Chondrocyte (in vitro differentiated cells): ENCODE measurements around the gene INPP5A. TPM values are rescaled to one million over a fixed set of nuclear protein-coding genes. Genes with fewer than 3 reads are reported as not detected.
"Not testable (repeated sequence)": the region's sequence is repeated elsewhere in the genome, so short reads cannot be mapped to it uniquely, and the experiment has no call there.

ENCODE experiments used
- DNase-seq: peaks from one replicate; pipeline ENCODE4 v3.0.0; 2021; ENCODE audit warnings: mixed read lengths, low spot score
- H3K27ac Mint-ChIP-seq: one replicate; pipeline ENCODE4 v1.8.0; 2021; ENCODE audit warnings: mild to moderate bottlenecking, moderate library complexity, mixed read lengths; ENCODE audit not compliant: unreplicated experiment
- H3K27me3 Mint-ChIP-seq: 2 replicates; pipeline ENCODE4 v1.8.0; 2021; ENCODE audit warnings: low read depth, mixed read lengths
- H3K36me3 Mint-ChIP-seq: 2 replicates; pipeline ENCODE4 v1.8.0; 2021; ENCODE audit warnings: low read depth, mixed read lengths
- H3K4me1 Mint-ChIP-seq: 2 replicates; pipeline ENCODE4 v1.8.0; 2021; ENCODE audit warnings: low read depth, mild to moderate bottlenecking, mixed read lengths
- H3K4me3 Mint-ChIP-seq: one replicate; pipeline ENCODE4 v1.8.0; 2021; ENCODE audit warnings: mild to moderate bottlenecking, moderate library complexity, mixed read lengths; ENCODE audit not compliant: unreplicated experiment
- H3K9me3 Mint-ChIP-seq: 2 replicates; pipeline ENCODE4 v1.8.0; 2021; ENCODE audit warnings: low read depth, mixed read lengths
- total RNA-seq: library from RNA; stranded (reverse); gene quantifications from 3 replicates; pipeline ENCODE4 v1.2.1, GENCODE V29; 2021
- TF ChIP-seq, protein P1 (sequence below): fragments of 200-600 bp; sonication (generic); IDR thresholded peaks from 2 replicates; pipeline ENCODE4 v1.5.0; 2021; ENCODE audit warnings: antibody characterized with exemption, mild to moderate bottlenecking, moderate library complexity

INPP5A gene
- total RNA-seq, 1 donor from 2014 or later = 40.6 TPM

- no peaks in the 10 kb centered on the region for H3K4me1 Mint-ChIP-seq
- H3K36me3 Mint-ChIP-seq = no peaks in the 10 kb centered on the region
- H3K27ac Mint-ChIP-seq = no peak overlapping the region
- DNase-seq = peak; percentile 78
- no peaks in the 10 kb centered on the region for H3K9me3 Mint-ChIP-seq
- H3K4me3 Mint-ChIP-seq = no peak overlapping the region
- H3K27me3 Mint-ChIP-seq = no peaks in the 10 kb centered on the region
- TF ChIP-seq, protein P1, sequence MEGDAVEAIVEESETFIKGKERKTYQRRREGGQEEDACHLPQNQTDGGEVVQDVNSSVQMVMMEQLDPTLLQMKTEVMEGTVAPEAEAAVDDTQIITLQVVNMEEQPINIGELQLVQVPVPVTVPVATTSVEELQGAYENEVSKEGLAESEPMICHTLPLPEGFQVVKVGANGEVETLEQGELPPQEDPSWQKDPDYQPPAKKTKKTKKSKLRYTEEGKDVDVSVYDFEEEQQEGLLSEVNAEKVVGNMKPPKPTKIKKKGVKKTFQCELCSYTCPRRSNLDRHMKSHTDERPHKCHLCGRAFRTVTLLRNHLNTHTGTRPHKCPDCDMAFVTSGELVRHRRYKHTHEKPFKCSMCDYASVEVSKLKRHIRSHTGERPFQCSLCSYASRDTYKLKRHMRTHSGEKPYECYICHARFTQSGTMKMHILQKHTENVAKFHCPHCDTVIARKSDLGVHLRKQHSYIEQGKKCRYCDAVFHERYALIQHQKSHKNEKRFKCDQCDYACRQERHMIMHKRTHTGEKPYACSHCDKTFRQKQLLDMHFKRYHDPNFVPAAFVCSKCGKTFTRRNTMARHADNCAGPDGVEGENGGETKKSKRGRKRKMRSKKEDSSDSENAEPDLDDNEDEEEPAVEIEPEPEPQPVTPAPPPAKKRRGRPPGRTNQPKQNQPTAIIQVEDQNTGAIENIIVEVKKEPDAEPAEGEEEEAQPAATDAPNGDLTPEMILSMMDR = no peak
Observed at GRCh38 chr10:132570771-132571649, 33.4 kb downstream of the INPP5A start.

DNA sequence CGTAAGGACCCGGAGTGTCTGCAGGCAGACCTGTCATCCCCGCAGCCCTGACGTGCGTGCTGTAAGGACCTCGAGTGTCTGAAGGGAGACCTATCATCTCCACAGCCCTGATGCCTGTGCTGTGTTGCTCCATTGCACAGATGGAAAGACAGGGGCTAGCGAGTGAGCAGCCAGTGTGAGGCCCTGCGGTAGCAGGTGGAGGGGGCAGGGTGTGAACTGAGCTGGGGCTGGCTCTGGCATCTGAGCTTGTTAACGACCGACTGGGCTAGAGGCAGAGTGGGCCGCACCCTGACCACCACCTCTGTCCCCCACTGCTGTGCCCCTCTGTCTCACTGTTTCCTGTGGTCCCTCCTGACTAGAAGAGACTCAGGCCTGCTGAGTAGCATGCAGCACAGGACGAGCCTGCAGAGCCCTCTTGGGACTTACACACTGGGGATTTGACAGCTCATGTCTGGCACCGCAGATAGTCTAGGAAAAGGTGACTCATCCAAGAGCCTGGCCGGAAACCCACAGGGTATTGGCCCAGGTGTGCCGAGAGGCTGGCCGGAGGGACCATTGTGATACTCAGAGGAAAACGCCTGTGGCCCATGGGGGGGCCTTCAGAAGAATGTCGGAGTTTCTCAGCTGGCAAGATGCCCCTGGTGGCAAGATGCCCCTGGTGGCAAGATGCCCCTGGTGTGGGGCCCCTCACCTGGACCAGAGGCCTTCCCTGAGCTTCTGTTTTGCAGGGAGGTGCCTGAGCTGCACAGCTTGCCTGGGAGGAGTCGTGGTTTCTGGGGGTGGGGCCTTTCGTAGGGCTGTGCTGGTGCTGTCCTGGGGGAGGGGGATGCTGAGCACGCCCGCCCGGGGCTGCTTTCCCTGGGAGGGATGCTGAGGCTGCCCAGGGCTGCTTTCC lies 34.3 kb downstream of the INPP5A start:
- Mint-ChIP-seq H3K27ac (no peak overlapping the region), H3K9me3 (no peaks in the 10 kb centered on the region), H3K4me3 (no peak overlapping the region), H3K36me3 (no peaks in the 10 kb centered on the region), H3K4me1 (no peaks in the 10 kb centered on the region), H3K27me3 (no peaks in the 10 kb centered on the region)
- peak; percentile 73 for DNase-seq
- TF ChIP-seq, protein P1 = no peak

- Mint-ChIP-seq H3K9me3 (no peaks in the 10 kb centered on the region), H3K27ac (no peak overlapping the region), H3K4me3 (no peak overlapping the region), H3K27me3 (no peaks in the 10 kb centered on the region), H3K36me3 (no peaks in the 10 kb centered on the region), H3K4me1 (no peaks in the 10 kb centered on the region)
- TF ChIP-seq, protein P1 = no peak
- DNase-seq = peak; percentile 12
Observed at GRCh38 chr10:132572545-132572937, 35.0 kb downstream of the INPP5A start.

- H3K27ac Mint-ChIP-seq, H3K4me1 Mint-ChIP-seq, H3K36me3 Mint-ChIP-seq, H3K4me3 Mint-ChIP-seq, H3K27me3 Mint-ChIP-seq, H3K9me3 Mint-ChIP-seq, DNase-seq: not testable (repeated sequence)
Observed at GRCh38 chr10:132572946-132573345, 35.4 kb downstream of the INPP5A start.

DNA sequence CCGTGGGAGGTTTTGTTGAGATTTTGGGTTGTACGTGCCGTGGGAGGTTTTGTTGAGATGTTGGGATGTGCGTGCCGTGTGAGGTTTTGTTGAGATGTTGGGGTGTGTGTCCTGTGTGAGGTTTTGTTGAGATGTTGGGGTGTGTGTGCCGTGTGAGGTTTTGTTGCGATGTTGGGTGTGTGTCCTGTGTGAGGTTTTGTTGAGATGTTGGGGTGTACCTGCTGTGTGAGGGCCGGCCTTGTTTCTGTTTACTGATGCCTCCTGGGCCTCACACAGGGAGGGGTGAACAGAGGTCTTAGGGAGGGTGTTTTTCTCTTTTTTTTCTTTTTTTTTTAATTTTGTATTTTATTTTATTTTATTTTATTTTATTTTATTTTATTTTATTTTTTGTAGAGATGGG lies 36.7 kb downstream of the INPP5A start:
- H3K4me3 Mint-ChIP-seq = no peak overlapping the region
- H3K27me3 Mint-ChIP-seq = no peaks in the 10 kb centered on the region
- peak; percentile 8 for DNase-seq
- no peaks in the 10 kb centered on the region for H3K4me1 Mint-ChIP-seq
- H3K27ac Mint-ChIP-seq = no peak overlapping the region
- H3K36me3 Mint-ChIP-seq = no peaks in the 10 kb centered on the region
- TF ChIP-seq, protein P1 = no peak
- no peaks in the 10 kb centered on the region for H3K9me3 Mint-ChIP-seq
